Heart left ventricle (tissue), 16 donors: ENCODE measurements around the gene CYBA. TPM values are rescaled to one million over a fixed set of nuclear protein-coding genes. Genes with fewer than 3 reads are reported as not detected.

Experiments
- ATAC-seq, 4 donors: fragments of 200-7000 bp; cut with Tn5 transposase; one replicate each; pipeline ENCODE4 v1.9.1; 2020 to 2022; ENCODE audit warnings: moderate library complexity in 4 of 4, mild to moderate bottlenecking in 3 of 4, moderate number of reproducible peaks in 1 of 4
- DNase-seq, 5 donors: peaks; one replicate each; pipeline ENCODE4 v3.0.0-alpha.2; 2020
- H3K27ac ChIP-seq, 12 donors: fragments of 200-600 bp; sonication (generic) in 4 of 12; one replicate each; pipeline versions ENCODE4 v1.5.0 to v1.8.0; 2016 to 2022; ENCODE audit warnings: mild to moderate bottlenecking in 2 of 12
- H3K27me3 ChIP-seq, 9 donors: fragments of 200-600 bp; sonication (generic) in 2 of 9; one replicate each; pipeline versions ENCODE4 v1.5.1 to v1.8.0; 2016 to 2022; ENCODE audit warnings: mild to moderate bottlenecking in 3 of 9
- H3K36me3 ChIP-seq, 9 donors: fragments of 200-600 bp; sonication (generic) in 2 of 9; one replicate each; pipeline versions ENCODE4 v1.5.0 to v1.8.0; 2018 to 2022; ENCODE audit warnings: mild to moderate bottlenecking in 2 of 9
- H3K4me1 ChIP-seq, 12 donors: fragments of 200-600 bp; sonication (generic) in 4 of 12; one replicate each; pipeline versions ENCODE4 v1.5.0 to v1.8.0; 2016 to 2022; ENCODE audit warnings: mild to moderate bottlenecking in 3 of 12
- H3K4me3 ChIP-seq, 12 donors: fragments of 200-600 bp; sonication (generic) in 4 of 12; one replicate each; pipeline versions ENCODE4 v1.5.0 to v1.8.0; 2017 to 2022; ENCODE audit warnings: mild to moderate bottlenecking in 9 of 12, moderate library complexity in 4 of 12
- H3K9me3 ChIP-seq, 12 donors: fragments of 200-600 bp; sonication (generic) in 4 of 12; one replicate each; pipeline versions ENCODE4 v1.5.0 to v1.8.0; 2016 to 2022; ENCODE audit warnings: mild to moderate bottlenecking in 1 of 12
- POLR2A ChIP-seq, 2 donors: fragments of 450-650 bp; IDR thresholded peaks; one replicate each; pipeline ENCODE4 v1.6.1; 2017; ENCODE audit warnings: antibody characterized with exemption in 2 of 2, mild to moderate bottlenecking in 2 of 2, moderate library complexity in 2 of 2
- WGBS, 4 donors: extraction: QIAGEN DNeasy Blood & Tissue Kit in 2 of 4; methylation state at CpG; one replicate each; pipeline versions ENCODE4 v1.1.5 to v1.1.7; 2013 to 2018; 5-methylcytosine and 5-hydroxymethylcytosine counted together
- intact Hi-C, 10 donors: fragments of 100-400 bp; cut with DNase I; formaldehyde crosslinking; loops; one replicate each; pipeline versions ENCODE4 v1.11.1 to v1.14.2; 2022
- polyA plus RNA-seq, 2 donors: library from polyadenylated mRNA; stranded (reverse); fragments of 200-250 nt; gene quantifications; one replicate each; pipeline ENCODE4 v1.2.3, GENCODE V29; 2013
- total RNA-seq, 9 donors: library from RNA; depleted of rRNA in 2 of 9; stranded (reverse); fragments of >200 nt in 2 of 9; fragmentation: NEBNext Ultra II Directional in 3 of 9; extraction: Animal tissue kit (Norgen Biotek cat#: 25700) in 3 of 9; gene quantifications; one replicate each; pipeline versions ENCODE4 v1.1.0 to v1.2.4, GENCODE V29; 2016 to 2023
- TF ChIP-seq, protein P1 (sequence below), 12 donors: fragments of 200-600 bp; sonication (generic) in 4 of 12; IDR thresholded peaks; one replicate each; pipeline versions ENCODE4 v1.5.0 to v1.8.0; 2018 to 2022; ENCODE audit warnings: antibody characterized with exemption in 12 of 12, mild to moderate bottlenecking in 5 of 12
- donor health status: ischemic (EF 13 %, LVEDD 7.1; RV severe dilation, severe dysfunction).
- donor health status: healthy with polysubstance abuse.
- donor health status: DM: no; HTN: yes; CAD: no.
- donor health status: DM: no; HTN: no; CAD: no.
- donor health status: ischemic (EF 25% LVEDD 6.9; RV normal size, moderate dysfunction).
- donor health status: ischemic (EF 25% LVEDD 5.7; RV mildly dilated, moderate dysfunction).
- donor health status: healthy.
- donor health status: DM: yes; HTN: yes; CAD: no.
- donor health status: ischemic (EF 35%, LVEDD 5.7; RV mildly dilated, moderate dysfunction).
- donor health status: nonischemic (EF 11% LVEDD 7.7; RV severe dilation, severe dysfunction).
- donor health status: DM: yes; HTN: yes; CAD: no.
- donor health status: PGD.
- donor health status: ischemic (EF 29% LVEDD 5.4; RV normal size, mild dysfunction).
- donor health status: nonischemic (EF 23%, LVEDD 6.1; RV moderate dilation, normal function).

CYBA gene
- total and polyA plus RNA-seq, 11 donors = 22.6 to 227 (median 46.5) TPM

DNA sequence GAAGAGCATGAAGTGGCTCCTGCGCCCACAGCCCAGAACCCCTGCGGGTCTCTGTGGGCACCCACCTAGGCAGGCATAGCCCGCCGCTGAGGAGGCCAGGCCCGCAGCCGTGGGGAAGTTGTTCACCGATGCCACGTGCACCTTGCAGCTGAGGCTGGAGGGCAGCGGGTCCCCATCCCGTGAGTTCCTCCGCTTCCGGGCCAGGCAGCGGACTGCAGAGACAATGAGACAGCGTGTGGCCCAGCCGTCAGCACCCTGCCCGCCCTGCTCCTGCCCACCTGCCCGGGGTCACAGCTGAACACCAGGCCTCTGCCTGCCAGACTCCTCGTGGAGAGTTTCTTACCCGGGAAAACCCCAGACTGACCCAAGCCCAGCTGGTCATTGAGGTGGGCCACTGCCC is 6.5 kb upstream of the CYBA start:
- Histone ChIP-seq H3K4me1 (peaks cover 0 to 11% (median 6%) of the 10 kb centered on the region in 12 donors), H3K9me3 (no peaks in the 10 kb centered on the region), H3K36me3 (peaks cover 0 to 46% (median 11%) of the 10 kb centered on the region in 9 donors), H3K27me3 (no peaks in the 10 kb centered on the region), H3K4me3 (no peak overlapping the region), H3K27ac (no peak overlapping the region)
- ATAC-seq (no peak), DNase-seq (no peak)
- WGBS, 4 donors = 80 to 94% (median 93%) methylated on average over 3 to 19 of the region's 19 CpGs
- intact Hi-C loops = no loop called here
- TF ChIP-seq, protein P1, sequence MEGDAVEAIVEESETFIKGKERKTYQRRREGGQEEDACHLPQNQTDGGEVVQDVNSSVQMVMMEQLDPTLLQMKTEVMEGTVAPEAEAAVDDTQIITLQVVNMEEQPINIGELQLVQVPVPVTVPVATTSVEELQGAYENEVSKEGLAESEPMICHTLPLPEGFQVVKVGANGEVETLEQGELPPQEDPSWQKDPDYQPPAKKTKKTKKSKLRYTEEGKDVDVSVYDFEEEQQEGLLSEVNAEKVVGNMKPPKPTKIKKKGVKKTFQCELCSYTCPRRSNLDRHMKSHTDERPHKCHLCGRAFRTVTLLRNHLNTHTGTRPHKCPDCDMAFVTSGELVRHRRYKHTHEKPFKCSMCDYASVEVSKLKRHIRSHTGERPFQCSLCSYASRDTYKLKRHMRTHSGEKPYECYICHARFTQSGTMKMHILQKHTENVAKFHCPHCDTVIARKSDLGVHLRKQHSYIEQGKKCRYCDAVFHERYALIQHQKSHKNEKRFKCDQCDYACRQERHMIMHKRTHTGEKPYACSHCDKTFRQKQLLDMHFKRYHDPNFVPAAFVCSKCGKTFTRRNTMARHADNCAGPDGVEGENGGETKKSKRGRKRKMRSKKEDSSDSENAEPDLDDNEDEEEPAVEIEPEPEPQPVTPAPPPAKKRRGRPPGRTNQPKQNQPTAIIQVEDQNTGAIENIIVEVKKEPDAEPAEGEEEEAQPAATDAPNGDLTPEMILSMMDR (IDR thresholded peaks at IDR 0.05) = no peak
- no peak for TF ChIP-seq POLR2A (IDR thresholded peaks at IDR 0.05)

GRCh38 chr16:88656291-88656980 is 5.6 kb upstream of the CYBA start:
- intact Hi-C loops = no loop called here
- no peak for DNase-seq
- ATAC-seq = no peak
- Histone ChIP-seq H3K4me3 (no peak overlapping the region), H3K4me1 (peaks cover 0 to 11% (median 4%) of the 10 kb centered on the region in 12 donors), H3K27ac (no peak overlapping the region), H3K27me3 (no peaks in the 10 kb centered on the region), H3K36me3 (peaks cover 0 to 46% (median 11%) of the 10 kb centered on the region in 9 donors), H3K9me3 (no peaks in the 10 kb centered on the region)
- 86 to 90% (median 88%) methylated on average over 20 to 25 of the region's 25 CpGs for WGBS, 4 donors
- TF ChIP-seq, protein P1 (IDR thresholded peaks at IDR 0.05) = no peak
- no peak for TF ChIP-seq POLR2A (IDR thresholded peaks at IDR 0.05)

GRCh38 chr16:88655733-88656281 is 5.0 kb upstream of the CYBA start:
- DNase-seq (no peak), ATAC-seq (no peak)
- Histone ChIP-seq H3K4me1 (peaks cover 0 to 16% (median 10%) of the 10 kb centered on the region in 12 donors), H3K27ac (no peak overlapping the region), H3K9me3 (no peaks in the 10 kb centered on the region), H3K27me3 (no peaks in the 10 kb centered on the region), H3K4me3 (no peak overlapping the region), H3K36me3 (peaks cover 0 to 46% (median 11%) of the 10 kb centered on the region in 9 donors)
- no peak for TF ChIP-seq POLR2A (IDR thresholded peaks at IDR 0.05)
- TF ChIP-seq, protein P1 (IDR thresholded peaks at IDR 0.05) = no peak
- intact Hi-C loops = no loop called here
- 88 to 95% (median 93%) methylated on average over 12 to 29 of the region's 29 CpGs for WGBS, 4 donors

GRCh38 chr16:88655053-88655732 is 4.3 kb upstream of the CYBA start:
- Histone ChIP-seq H3K27me3 (no peaks in the 10 kb centered on the region), H3K9me3 (no peaks in the 10 kb centered on the region), H3K4me1 (peaks cover 0 to 19% (median 11%) of the 10 kb centered on the region in 12 donors), H3K27ac (no peak overlapping the region), H3K36me3 (peaks cover 0 to 46% (median 11%) of the 10 kb centered on the region in 9 donors), H3K4me3 (no peak overlapping the region)
- TF ChIP-seq, protein P1 (IDR thresholded peaks at IDR 0.05) = no peak
- TF ChIP-seq POLR2A (IDR thresholded peaks at IDR 0.05) = no peak
- ATAC-seq = no peak
- intact Hi-C loops = no loop called here
- WGBS, 4 donors = 94 to 96% (median 96%) methylated on average over 42 to 50 of the region's 50 CpGs
- DNase-seq = peak in 1 of 5 donors; percentile 62
